ENCODE data around the gene ITPR1. TPM values are rescaled to one million over a fixed set of nuclear protein-coding genes. Genes with fewer than 3 reads are reported as not detected.
"Not testable (repeated sequence)": the region's sequence is repeated elsewhere in the genome, so short reads cannot be mapped to it uniquely, and the experiment has no call there.

Gene ITPR1
- total RNA-seq, result 117 and 137 TPM in 2 replicates

DNA sequence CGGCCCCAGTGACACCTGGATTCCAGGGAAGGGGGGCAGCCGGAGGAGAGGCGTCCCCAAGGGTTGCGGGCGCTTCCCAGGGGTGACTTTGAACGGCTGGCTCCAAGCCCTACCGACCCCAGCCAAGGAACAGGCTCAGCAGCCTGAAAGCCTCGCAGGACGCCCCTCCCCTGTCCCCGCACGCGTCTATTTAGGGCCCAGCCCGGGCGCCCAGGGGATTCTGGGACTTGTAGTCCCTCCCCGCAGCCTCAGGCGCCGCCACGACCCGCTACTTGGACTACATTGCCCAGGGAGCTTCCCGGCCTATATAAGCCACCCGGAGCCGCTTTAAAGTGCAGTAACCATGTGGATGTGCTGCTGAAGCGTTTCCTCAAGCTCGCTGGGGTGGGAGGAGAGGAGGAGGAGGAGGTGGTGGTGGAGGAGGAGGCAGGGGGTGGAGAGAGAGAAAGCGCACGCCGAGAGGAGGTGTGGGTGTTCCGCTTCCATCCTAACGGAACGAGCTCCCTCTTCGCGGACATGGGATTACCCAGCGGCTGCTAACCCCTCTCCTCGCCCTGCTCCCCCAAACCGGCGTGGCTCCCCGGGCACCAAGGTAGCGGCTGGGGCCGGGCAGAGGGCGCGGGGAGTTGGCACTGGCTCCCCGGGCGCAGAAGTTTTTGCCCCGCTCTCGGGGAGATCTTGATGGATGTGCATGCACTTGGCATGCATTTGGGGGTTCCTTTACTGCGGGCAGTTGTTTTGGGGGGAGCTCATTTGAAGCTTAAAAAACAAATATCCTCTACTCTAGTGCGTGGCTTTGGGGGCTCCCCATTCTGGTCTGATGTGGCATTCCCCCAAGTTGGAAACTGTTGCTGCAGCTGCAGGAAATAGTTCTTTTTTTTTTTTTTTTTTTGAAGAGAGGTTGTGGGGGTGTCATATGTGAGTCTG lies at the start of gene ITPR1:
Gene ITPR1 (plus strand): TSS at position 335 of the 927 bp plus-strand sequence. CDS start 23,144 bp downstream, outside the sequence.
- DNase-seq (ENCODE audit: low spot score), result peak; percentile 98
- peak within 1 kb of the TSS; percentile 96 for H3K4me3 Mint-ChIP-seq (ENCODE audit: low read depth)
- H3K9me3 Mint-ChIP-seq, result no peaks in the 10 kb centered on the region
- H3K4me1 Mint-ChIP-seq (ENCODE audit: low read depth), result peaks cover 44% of the 10 kb centered on the region
- intact Hi-C loops (cut with micrococcal nuclease), result loop anchor here (1.0 to 10.0 kb wide), 15 partner anchors 11 to 695 kb away; partner anchors contain the start of genes ARL8B, SETMAR and SUMF1
- peaks cover 39% of the 10 kb centered on the region for H3K36me3 Mint-ChIP-seq (ENCODE audit: low read depth)
- peaks cover 28% of the 10 kb centered on the region for H3K27me3 Mint-ChIP-seq (ENCODE audit: low read depth)
- peak within 1 kb of the TSS; percentile 87 for H3K27ac Mint-ChIP-seq

DNA sequence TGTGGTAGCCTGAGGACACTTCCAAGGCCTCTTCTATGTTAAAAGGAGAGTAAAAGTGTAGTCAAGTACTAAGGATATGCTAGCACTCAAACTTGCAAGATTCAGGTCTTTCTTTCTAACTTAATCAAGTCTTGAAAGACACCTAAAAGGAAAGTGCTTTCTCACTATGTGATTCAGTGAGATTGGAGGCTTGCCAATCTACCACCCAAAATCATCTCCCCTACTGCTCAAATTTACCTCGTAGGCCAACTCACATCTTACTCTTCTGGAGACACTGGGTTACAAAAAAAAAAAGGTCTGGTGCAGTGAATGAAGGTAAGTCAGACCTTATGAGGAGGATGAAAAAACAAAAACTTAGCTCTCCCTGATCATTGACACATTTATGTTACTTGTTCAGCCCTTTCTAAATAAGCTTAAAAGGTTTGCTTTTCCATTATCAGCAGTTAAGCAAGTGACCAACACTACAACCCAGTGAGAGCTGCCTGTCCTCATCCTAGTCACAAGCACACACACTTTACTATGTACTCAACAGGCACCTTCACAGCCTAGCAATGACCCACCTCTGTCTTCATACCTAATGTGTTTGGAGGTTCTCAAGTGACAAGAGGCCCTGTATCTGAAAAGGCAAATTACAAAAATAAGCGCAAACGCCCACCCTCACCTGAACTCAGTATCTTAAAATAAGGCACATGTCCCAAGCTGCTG lies 45.7 kb upstream of the ITPR1 start:
- no peaks in the 10 kb centered on the region for H3K9me3 Mint-ChIP-seq
- DNase-seq (ENCODE audit: low spot score), result no peak
- H3K36me3 Mint-ChIP-seq (ENCODE audit: low read depth), result peaks cover 15% of the 10 kb centered on the region
- H3K27ac Mint-ChIP-seq, result no peak overlapping the region
- H3K27me3 Mint-ChIP-seq (ENCODE audit: low read depth), result no peaks in the 10 kb centered on the region
- H3K4me1 Mint-ChIP-seq (ENCODE audit: low read depth), result no peaks in the 10 kb centered on the region
- intact Hi-C loops (cut with micrococcal nuclease), result no loop called here
- no peak overlapping the region for H3K4me3 Mint-ChIP-seq (ENCODE audit: low read depth)

DNA sequence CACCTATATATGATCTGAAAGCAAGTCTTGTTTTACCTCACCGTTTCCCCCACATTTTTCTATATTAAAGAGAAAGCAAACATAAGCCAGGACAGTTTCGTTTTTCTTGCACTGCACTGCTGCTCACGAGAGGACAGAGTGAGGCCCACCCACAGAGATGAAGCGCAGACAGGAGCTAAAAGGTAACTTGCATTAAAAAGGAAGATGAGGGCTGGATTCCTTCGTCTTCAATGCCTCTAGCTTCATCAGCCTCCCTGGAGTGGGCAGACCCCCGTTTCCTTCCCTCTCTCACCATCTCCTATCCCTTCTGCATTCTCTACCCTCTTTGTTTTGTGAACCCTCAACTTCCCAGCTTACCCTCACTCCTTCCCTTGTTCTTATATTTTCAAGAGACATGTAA lies 45.0 kb upstream of the ITPR1 start:
- Mint-ChIP-seq H3K27me3 (ENCODE audit: low read depth) (no peaks in the 10 kb centered on the region), H3K4me1 (ENCODE audit: low read depth) (no peaks in the 10 kb centered on the region), H3K4me3 (ENCODE audit: low read depth) (no peak overlapping the region), H3K27ac (no peak overlapping the region), H3K36me3 (ENCODE audit: low read depth) (peaks cover 19% of the 10 kb centered on the region), H3K9me3 (no peaks in the 10 kb centered on the region)
- intact Hi-C loops (cut with micrococcal nuclease), result no loop called here
- DNase-seq (ENCODE audit: low spot score), result no peak

DNA sequence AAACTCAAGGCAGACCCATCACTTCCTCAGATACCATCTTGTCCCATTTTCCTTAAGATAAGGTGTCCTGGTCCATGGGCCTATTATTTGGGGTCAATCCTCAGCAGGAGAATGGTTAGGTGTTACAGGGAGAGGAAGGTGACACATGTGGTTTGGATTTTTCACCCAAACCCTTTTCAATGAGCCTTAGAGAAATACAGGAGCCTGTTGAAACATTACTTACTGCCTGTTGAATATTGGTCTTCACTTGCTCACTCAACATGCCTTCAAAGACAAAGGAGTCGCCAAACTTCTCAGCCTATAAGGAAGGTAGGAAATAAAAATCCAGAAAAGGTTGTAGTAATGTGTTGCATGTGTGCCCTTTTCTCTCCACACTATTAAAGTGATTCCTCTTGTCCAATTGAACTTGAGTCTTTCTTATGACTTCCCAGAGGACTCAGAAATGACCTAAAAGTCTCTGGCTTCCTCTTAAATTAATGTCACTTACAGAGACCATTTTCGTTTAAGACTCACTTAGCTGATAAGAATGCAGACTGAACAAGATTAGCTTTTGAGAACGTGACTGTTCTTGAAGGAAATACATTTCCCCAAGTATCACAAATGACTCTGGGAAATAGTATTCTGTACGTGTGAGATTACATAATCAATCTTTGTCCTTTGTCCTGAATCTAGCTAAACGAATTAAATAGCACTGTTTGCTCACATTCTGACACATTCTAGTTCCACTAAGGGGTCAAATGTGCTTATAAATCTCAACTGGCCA lies 43.9 kb upstream of the ITPR1 start:
- Mint-ChIP-seq H3K36me3 (ENCODE audit: low read depth) (peaks cover 19% of the 10 kb centered on the region), H3K9me3 (no peaks in the 10 kb centered on the region), H3K4me1 (ENCODE audit: low read depth) (no peaks in the 10 kb centered on the region), H3K27me3 (ENCODE audit: low read depth) (no peaks in the 10 kb centered on the region), H3K27ac (no peak overlapping the region), H3K4me3 (ENCODE audit: low read depth) (no peak overlapping the region)
- intact Hi-C loops (cut with micrococcal nuclease), result no loop called here
- DNase-seq (ENCODE audit: low spot score), result no peak

DNA sequence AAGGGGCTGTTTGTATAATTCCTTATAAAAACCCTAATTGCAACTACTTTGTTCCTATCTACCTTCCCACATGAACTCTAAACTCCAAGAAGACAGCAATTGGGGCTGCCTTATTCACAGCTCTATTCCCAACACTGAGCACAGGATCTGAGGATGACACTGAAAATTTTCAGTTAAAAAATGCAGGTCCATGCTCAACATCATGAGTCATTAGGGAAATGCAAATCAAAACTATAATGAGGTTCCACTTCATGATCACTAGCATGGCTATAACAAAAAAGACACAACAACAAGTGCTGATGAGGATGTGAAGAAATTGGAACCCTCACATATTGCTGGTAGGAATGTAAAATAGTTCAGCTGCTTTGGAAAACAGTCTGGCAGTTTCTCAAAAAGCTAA lies 39.0 kb upstream of the ITPR1 start:
- no peak for DNase-seq (ENCODE audit: low spot score)
- Mint-ChIP-seq H3K9me3 (no peaks in the 10 kb centered on the region), H3K27ac (no peak overlapping the region), H3K4me3 (ENCODE audit: low read depth) (no peak overlapping the region), H3K36me3 (ENCODE audit: low read depth) (peaks cover 7% of the 10 kb centered on the region), H3K4me1 (ENCODE audit: low read depth) (no peaks in the 10 kb centered on the region), H3K27me3 (ENCODE audit: low read depth) (no peaks in the 10 kb centered on the region)
- intact Hi-C loops (cut with micrococcal nuclease), result no loop called here

DNA sequence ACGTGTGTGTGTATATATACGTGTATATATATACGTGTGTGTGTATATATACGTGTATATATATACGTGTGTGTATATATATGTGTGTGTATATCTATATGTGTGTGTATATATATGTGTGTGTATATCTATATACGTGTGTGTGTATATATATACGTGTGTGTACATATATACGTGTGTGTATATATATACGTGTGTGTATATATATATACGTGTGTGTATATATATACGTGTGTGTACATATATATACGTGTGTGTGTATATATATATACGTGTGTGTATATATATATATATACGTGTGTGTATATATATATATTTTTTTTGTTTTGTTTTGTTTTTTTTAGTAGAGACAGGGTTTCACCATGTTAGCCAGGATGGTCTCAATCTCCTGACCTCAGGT lies 36.4 kb upstream of the ITPR1 start:
- H3K27me3 Mint-ChIP-seq (ENCODE audit: low read depth); H3K9me3 Mint-ChIP-seq; DNase-seq (ENCODE audit: low spot score); H3K4me1 Mint-ChIP-seq (ENCODE audit: low read depth); intact Hi-C loops (cut with micrococcal nuclease); H3K36me3 Mint-ChIP-seq (ENCODE audit: low read depth); H3K4me3 Mint-ChIP-seq (ENCODE audit: low read depth); H3K27ac Mint-ChIP-seq: not testable (repeated sequence)

DNA sequence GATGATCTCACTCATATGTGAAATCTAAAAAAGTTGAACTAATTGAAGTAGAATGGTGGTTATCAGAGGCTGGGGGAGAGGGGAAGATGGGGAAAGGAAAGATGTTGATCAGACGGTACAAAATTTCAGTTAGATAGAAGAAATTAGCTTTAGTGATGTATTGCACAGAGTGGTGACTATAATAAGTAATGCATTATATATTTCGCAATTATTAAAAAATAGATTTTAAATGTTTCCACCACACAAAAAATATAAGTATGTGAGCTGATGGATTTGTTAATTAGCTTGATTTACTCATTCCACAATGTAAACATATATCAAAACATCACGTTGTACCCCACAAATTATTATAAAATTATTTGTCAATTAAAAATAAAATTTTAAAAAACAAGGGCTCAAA lies 34.2 kb upstream of the ITPR1 start:
- Mint-ChIP-seq H3K36me3 (ENCODE audit: low read depth) (no peaks in the 10 kb centered on the region), H3K4me1 (ENCODE audit: low read depth) (peaks cover 11% of the 10 kb centered on the region), H3K9me3 (no peaks in the 10 kb centered on the region), H3K27me3 (ENCODE audit: low read depth) (no peaks in the 10 kb centered on the region), H3K27ac (no peak overlapping the region), H3K4me3 (ENCODE audit: low read depth) (no peak overlapping the region)
- intact Hi-C loops (cut with micrococcal nuclease), result no loop called here
- no peak for DNase-seq (ENCODE audit: low spot score)

DNA sequence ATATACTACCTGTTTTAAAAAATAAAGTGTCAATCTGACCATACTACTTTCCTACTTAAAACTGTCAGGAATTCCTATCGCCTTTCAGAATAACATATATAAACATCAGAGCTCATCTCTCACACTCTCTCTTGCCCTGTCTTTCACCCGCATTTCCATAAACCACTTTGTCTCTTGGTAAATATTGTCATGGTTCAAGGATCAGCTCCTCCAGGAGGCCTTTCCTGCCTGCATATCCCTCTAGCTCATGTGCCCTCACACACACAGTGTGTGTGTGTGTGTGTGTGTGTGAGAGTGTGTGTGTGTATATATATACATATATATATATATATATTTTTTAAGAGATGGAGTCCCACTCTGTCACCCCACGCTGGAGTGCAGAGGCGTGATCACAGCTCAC lies 32.8 kb upstream of the ITPR1 start:
- DNase-seq (ENCODE audit: low spot score), result no peak
- Mint-ChIP-seq H3K4me3 (ENCODE audit: low read depth) (no peak overlapping the region), H3K27me3 (ENCODE audit: low read depth) (no peaks in the 10 kb centered on the region), H3K27ac (no peak overlapping the region), H3K4me1 (ENCODE audit: low read depth) (peaks cover 11% of the 10 kb centered on the region), H3K36me3 (ENCODE audit: low read depth) (no peaks in the 10 kb centered on the region), H3K9me3 (no peaks in the 10 kb centered on the region)
- intact Hi-C loops (cut with micrococcal nuclease), result no loop called here

DNA sequence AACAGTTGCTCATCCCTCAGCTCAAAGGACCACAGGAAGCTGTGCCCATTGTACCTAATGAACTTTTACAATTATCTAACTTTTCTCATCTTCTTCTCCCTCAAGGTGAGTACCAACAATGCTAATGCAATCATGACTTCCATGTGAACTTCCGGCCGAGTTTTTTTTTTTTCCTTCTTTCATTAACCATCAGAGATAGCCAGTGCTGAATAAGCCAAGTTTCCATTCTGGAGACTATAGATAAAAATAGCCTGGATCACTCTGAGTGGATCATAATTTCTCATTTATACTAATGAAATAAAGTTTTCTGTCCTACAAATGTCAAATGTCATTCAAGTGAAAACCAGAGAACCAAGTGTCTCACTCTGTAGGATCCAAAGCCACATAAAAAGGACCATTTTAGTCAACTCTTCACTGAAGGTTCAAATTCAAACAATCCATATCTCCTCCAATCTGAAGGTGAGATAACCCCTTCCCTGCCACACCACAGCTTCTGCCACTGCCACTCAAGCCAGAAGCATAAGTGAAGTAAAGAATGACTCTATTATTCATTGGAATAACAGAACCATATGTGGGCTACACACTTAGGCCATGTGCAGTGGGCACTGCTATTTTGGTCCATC lies 31.6 kb upstream of the ITPR1 start:
- no peak for DNase-seq (ENCODE audit: low spot score)
- H3K27ac Mint-ChIP-seq, result no peak overlapping the region
- intact Hi-C loops (cut with micrococcal nuclease), result no loop called here
- H3K4me1 Mint-ChIP-seq (ENCODE audit: low read depth), result peaks cover 19% of the 10 kb centered on the region
- no peaks in the 10 kb centered on the region for H3K27me3 Mint-ChIP-seq (ENCODE audit: low read depth)
- no peak overlapping the region for H3K4me3 Mint-ChIP-seq (ENCODE audit: low read depth)
- H3K36me3 Mint-ChIP-seq (ENCODE audit: low read depth), result no peaks in the 10 kb centered on the region
- H3K9me3 Mint-ChIP-seq, result no peaks in the 10 kb centered on the region

DNA sequence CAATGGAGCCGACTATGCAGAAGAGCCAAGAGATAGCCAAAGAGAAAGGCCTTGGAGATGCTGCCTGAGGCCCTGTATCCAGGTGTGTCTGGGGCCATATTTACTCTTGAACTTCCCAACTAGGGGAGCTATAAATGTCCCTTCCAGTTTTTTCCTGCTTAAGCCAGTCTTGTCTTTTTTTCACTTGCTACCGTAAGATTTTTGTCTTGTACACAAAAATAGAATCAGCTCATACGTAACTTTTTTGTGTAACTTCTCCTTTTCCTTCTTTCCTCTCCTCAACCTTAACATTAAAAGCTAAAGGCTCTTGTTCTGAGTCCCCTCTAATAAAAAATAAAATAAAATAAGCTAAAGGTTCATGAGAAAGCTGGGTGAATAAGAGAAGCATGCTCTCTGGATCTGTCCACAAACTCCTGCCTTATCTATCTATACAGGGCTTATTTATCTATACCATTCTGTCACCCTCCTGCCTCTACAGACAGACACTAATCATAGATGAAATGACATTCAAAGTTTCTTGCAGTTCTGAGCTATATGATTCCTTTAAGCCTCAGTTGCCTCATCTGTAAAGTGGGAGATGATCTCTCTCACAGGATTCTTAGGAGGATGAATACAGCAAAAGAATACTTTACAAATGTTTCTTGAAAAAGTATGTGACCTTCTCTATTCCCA lies 30.6 kb upstream of the ITPR1 start:
- H3K4me3 Mint-ChIP-seq (ENCODE audit: low read depth), result no peak overlapping the region
- H3K27ac Mint-ChIP-seq, result no peak overlapping the region
- H3K4me1 Mint-ChIP-seq (ENCODE audit: low read depth), result peaks cover 23% of the 10 kb centered on the region
- H3K9me3 Mint-ChIP-seq, result no peaks in the 10 kb centered on the region
- no peaks in the 10 kb centered on the region for H3K36me3 Mint-ChIP-seq (ENCODE audit: low read depth)
- intact Hi-C loops (cut with micrococcal nuclease), result no loop called here
- H3K27me3 Mint-ChIP-seq (ENCODE audit: low read depth), result no peaks in the 10 kb centered on the region
- no peak for DNase-seq (ENCODE audit: low spot score)

DNA sequence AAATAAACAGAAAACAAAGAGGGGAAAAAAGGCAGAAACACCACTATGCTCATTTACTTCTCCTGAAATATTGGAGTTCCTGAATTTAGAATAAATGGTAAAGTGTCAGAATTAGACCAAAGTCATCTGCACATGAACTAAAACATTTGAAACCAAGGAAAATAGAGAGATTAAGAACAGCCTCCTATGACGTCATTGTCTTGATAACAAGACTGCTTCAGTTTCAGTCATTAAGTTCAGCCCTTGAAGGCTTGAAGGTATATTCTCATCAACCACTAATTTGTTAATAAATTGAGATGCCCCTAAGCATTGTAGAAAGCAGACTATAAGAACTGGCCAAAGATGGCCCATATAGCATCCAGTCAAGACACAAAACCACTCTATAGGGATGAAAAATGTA lies 28.6 kb upstream of the ITPR1 start:
- Mint-ChIP-seq H3K9me3 (no peaks in the 10 kb centered on the region), H3K36me3 (ENCODE audit: low read depth) (no peaks in the 10 kb centered on the region), H3K4me3 (ENCODE audit: low read depth) (no peak overlapping the region), H3K27me3 (ENCODE audit: low read depth) (no peaks in the 10 kb centered on the region), H3K27ac (no peak overlapping the region), H3K4me1 (ENCODE audit: low read depth) (peaks cover 23% of the 10 kb centered on the region)
- intact Hi-C loops (cut with micrococcal nuclease), result no loop called here
- no peak for DNase-seq (ENCODE audit: low spot score)
